22Rv1 (cell line): Measurements from ENCODE around the gene KICS2.

Experiments used
- H3K27ac ChIP-seq: fragments of 450-650 bp; 2 replicates; pipeline ENCODE4 v1.5.1; 2017
- ZFX ChIP-seq: fragments of 450-650 bp; IDR thresholded peaks from 2 replicates; pipeline ENCODE4 v1.6.1; 2017; ENCODE audit warnings: antibody characterized with exemption, borderline replicate concordance
- TF ChIP-seq, protein P1 (sequence below): fragments of 450-650 bp; IDR thresholded peaks from 2 replicates; pipeline ENCODE4 v1.5.1; 2017; ENCODE audit warnings: mild to moderate bottlenecking

Gene KICS2

DNA sequence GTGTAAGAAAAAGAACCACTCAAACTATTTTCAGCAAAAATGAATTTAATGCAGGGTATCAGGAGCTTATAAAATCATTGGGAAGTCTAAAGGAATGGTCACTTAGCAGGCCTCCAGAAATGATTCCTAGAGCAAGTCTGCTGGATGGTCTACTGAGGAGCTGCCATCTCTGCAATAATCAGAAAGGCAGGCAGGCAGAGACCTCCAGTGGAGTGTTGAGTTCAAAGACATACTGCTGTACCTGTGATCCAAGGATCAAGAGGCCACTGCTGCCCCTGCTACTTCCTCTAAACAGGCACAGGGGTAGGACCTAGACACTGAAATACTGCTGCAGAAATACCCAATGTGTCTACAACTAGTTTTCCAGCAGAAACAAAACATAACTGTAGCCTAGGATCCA, 14.5 kb upstream of the KICS2 start:
- H3K27ac ChIP-seq: peak overlapping the region; percentile 25
- TF ChIP-seq ZFX: no peak
- TF ChIP-seq, protein P1, sequence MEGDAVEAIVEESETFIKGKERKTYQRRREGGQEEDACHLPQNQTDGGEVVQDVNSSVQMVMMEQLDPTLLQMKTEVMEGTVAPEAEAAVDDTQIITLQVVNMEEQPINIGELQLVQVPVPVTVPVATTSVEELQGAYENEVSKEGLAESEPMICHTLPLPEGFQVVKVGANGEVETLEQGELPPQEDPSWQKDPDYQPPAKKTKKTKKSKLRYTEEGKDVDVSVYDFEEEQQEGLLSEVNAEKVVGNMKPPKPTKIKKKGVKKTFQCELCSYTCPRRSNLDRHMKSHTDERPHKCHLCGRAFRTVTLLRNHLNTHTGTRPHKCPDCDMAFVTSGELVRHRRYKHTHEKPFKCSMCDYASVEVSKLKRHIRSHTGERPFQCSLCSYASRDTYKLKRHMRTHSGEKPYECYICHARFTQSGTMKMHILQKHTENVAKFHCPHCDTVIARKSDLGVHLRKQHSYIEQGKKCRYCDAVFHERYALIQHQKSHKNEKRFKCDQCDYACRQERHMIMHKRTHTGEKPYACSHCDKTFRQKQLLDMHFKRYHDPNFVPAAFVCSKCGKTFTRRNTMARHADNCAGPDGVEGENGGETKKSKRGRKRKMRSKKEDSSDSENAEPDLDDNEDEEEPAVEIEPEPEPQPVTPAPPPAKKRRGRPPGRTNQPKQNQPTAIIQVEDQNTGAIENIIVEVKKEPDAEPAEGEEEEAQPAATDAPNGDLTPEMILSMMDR: peak; percentile 34

DNA sequence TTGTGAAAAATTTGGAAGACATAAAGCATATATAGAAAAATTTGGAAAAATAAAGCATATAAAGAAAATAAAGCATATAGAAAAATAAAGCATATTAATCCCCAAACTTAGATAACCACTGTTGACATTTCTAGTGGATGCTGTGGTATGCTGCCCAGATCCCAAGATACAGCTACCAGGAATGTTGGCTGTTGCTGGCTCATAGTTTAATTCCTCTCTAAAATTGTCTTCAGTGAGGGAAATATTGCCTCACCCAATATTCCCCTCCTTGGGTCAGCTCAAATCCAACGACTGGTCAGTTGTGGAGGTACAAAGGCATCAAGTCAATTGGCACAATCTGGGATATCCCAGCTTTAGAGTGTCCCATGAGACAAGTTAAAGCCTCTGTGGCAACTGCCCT, 10.1 kb upstream of the KICS2 start:
- H3K27ac ChIP-seq: no peak overlapping the region
- TF ChIP-seq, protein P1: no peak
- TF ChIP-seq ZFX: no peak

DNA sequence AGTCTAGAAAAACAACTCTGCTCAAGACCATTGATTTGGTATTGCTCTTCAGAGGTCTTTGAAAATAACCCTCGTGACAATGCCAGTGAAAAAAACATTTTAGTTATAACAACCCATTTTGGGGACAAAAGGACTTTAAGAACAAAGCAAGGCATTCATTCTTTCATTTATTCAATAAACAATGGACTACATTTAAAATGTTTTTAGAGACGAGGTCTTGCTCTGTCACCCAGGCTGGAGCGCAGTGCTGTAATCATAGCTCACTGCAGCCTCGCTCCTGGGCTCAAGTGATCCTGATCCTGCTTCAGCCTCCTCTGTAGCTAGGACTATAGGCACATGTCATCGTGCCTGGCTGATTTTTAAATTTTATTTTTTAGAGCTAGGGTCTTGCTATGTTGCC, 7.7 kb upstream of the KICS2 start:
- H3K27ac ChIP-seq: no peak overlapping the region
- TF ChIP-seq, protein P1: no peak
- TF ChIP-seq ZFX: no peak

DNA sequence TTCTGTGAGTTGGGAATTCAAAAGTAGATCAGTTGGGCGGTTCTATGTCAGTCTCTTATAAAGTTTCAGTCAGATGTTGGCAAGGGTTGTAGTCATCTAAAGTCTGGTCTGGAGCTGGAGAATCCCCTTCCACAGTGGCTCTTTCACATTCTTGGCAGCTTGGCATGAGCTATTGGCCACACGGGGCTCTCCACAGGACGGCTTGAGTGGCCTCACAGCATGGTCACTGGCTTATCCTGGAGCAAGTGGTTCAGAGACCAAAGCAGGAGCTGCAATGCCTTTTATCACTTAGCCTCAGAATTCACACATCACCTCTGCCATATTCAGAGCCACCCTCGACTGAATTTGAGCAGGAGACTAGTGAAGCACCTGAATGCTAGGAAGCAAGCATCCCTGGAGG, 7.1 kb upstream of the KICS2 start:
- TF ChIP-seq ZFX: no peak
- TF ChIP-seq, protein P1: no peak
- H3K27ac ChIP-seq: no peak overlapping the region

DNA sequence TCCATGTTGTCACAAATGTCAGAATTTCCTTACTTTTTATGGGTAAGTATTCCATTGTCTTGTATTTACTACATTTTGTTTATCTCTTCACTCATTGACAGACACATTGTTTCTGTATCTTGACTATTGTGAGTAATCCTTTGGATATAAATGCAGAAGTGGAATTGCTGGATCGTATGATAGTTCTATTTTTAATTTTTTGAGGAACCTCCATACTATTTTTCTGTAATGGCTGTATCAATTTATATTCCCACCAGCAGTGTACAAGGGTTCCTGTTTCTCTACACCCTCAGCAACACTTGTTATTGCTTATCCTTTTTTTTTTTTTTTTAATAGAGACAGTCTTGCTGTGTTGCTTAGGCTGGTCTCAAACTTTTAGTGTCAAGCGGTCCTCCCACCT, 3.5 kb upstream of the KICS2 start:
- TF ChIP-seq, protein P1: no peak
- TF ChIP-seq ZFX: no peak
- no peak overlapping the region for H3K27ac ChIP-seq

DNA sequence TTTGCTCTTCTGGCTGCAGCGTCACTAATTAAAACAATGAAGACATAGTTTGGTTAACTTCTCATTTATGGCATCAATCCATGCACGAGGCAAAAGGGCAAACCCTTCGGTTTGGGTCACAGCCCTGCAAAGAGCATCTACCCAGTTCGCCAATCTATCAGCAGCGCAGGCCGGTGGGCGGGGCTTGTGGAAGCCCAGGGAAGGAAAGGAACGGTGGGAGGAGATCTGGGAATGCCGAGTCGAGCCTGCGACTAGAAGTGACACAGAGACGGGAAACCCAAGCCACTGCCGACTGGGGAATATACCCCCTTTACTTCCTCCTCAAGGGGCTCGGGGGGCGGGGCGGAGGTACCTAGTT, 466 bp downstream of the KICS2 start:
- no peak for TF ChIP-seq ZFX
- TF ChIP-seq, protein P1: no peak
- H3K27ac ChIP-seq: peak overlapping the region; percentile 82

DNA sequence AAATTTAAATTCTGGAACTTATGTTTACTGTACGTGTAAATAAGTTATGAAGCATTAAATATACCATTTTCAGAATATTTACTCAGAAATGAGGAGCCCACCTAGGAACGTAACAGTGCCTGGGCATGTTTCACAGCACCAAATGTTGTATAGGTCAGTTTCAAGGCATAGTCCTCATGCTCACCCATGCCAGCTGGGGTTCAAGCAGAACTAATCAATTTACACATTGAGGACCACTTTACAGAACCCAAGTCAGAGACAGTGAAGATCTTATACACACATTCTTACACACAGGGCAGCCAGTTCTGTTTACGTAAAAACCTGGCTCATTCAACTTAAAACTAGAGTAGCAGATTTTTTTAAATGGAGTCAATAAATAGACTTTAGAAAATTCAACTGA, 2.0 kb downstream of the KICS2 start:
- TF ChIP-seq, protein P1: no peak
- TF ChIP-seq ZFX: no peak
- H3K27ac ChIP-seq: no peak overlapping the region
